Smooth muscle cell (in vitro differentiated cells): ENCODE results near the gene APLP1. TPM values are rescaled to one million over a fixed set of nuclear protein-coding genes. Genes with fewer than 3 reads are reported as not detected.

Experiments
- DNase-seq: peaks from one replicate; lab custom pipeline; 2025; ENCODE audit not compliant: unreplicated experiment; lab: John Stamatoyannopoulos, UW
- H2AFZ ChIP-seq: fragments of 200-600 bp; sonication (generic); 2 replicates; pipeline ENCODE4 v1.6.0; 2016; ENCODE audit warnings: antibody characterized with exemption, low read depth, mild to moderate bottlenecking
- H3F3A ChIP-seq: fragments of 200-600 bp; sonication (generic); 2 replicates; pipeline ENCODE4 v1.6.0; 2017; ENCODE audit warnings: antibody characterized with exemption, low read depth
- H3K27ac ChIP-seq: fragments of 200-600 bp; sonication (generic); 2 replicates; pipeline ENCODE4 v1.5.1; 2016; ENCODE audit warnings: low read depth, mild to moderate bottlenecking
- H3K27me3 ChIP-seq: fragments of 200-600 bp; sonication (generic); 2 replicates; pipeline ENCODE4 v1.6.1; 2016; ENCODE audit warnings: low read depth, mild to moderate bottlenecking
- H3K36me3 ChIP-seq: fragments of 200-600 bp; sonication (generic); 2 replicates; pipeline ENCODE4 v1.5.1; 2016; ENCODE audit warnings: low read depth
- H3K4me1 ChIP-seq: fragments of 200-600 bp; sonication (generic); 2 replicates; pipeline ENCODE4 v1.5.1; 2016; ENCODE audit warnings: low read depth
- H3K4me2 ChIP-seq: fragments of 200-600 bp; sonication (generic); 2 replicates; pipeline ENCODE4 v1.6.0; 2016; ENCODE audit warnings: mild to moderate bottlenecking
- H3K4me3 ChIP-seq: fragments of 200-600 bp; sonication (generic); 2 replicates; pipeline ENCODE4 v1.5.1; 2016; ENCODE audit warnings: mild to moderate bottlenecking
- H3K79me2 ChIP-seq: fragments of 200-600 bp; sonication (generic); 2 replicates; pipeline ENCODE4 v1.6.0; 2016; ENCODE audit warnings: low read depth, mild to moderate bottlenecking
- H3K9ac ChIP-seq: fragments of 200-600 bp; sonication (generic); 2 replicates; pipeline ENCODE4 v1.6.0; 2016; ENCODE audit warnings: low read depth
- H3K9me3 ChIP-seq: fragments of 200-600 bp; sonication (generic); replicated peaks from 2 replicates; pipeline ENCODE4 v1.5.1; 2016; ENCODE audit warnings: low read depth
- H4K20me1 ChIP-seq: fragments of 200-600 bp; sonication (generic); 2 replicates; pipeline ENCODE4 v1.6.0; 2016; ENCODE audit warnings: low read depth
- CTCF ChIP-seq: fragments of 200-600 bp; sonication (generic); IDR thresholded peaks from 2 replicates; pipeline ENCODE4 v1.5.1; 2017; ENCODE audit warnings: borderline replicate concordance, mild to moderate bottlenecking, antibody characterized with exemption; ENCODE audit not compliant: insufficient read depth, poor library complexity, severe bottlenecking
- WGBS: methylation state at CpG from one replicate; pipeline ENCODE4 v1.1.7; 2016; ENCODE audit warnings: low lambda C conversion rate; 5-methylcytosine and 5-hydroxymethylcytosine counted together
- polyA plus RNA-seq: library from polyadenylated mRNA; unstranded; fragments of >200 nt; fragmentation: Nextera tagmentation; extraction: Ambion mirVana; gene quantifications from 2 replicates; pipeline ENCODE4 v1.2.1, GENCODE V29; 2016
- total RNA-seq: library from RNA; depleted of rRNA; stranded (reverse); fragments of >200 nt; gene quantifications from 2 replicates; pipeline ENCODE4 v1.2.3, GENCODE V29; 2014

Gene APLP1
- total and polyA plus RNA-seq, 2 experiments from 2014 or later: 81.8 to 114 TPM

DNA sequence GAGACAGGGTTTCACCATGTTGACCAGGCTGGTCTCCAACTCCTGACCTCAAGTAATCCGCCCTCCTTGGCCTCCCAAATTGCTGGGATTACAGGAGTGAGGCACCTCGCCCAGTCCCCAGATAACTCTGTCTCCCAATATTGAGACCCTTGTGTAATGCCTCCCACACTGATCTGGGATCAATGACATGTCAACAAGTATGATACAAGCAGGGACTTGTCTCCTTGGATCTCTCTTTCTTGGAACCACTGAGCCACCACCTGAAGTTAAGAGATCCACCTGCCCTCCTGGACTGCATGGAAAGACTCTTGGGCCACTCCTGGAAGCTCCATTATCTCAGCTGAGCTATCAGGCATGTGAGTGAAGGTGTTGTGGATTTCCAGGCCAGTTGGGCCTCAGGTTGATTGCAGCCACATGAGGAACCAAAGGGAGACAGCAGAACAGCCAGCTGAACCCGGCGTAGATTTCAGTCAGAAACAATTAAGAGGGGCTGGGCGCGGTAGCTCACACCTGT lies 16.9 kb downstream of the APLP1 start:
- no peaks in the 10 kb centered on the region for H3K79me2 ChIP-seq
- no peak overlapping the region for H3K27ac ChIP-seq
- H3K36me3 ChIP-seq: no peaks in the 10 kb centered on the region
- no peak overlapping the region for H3K4me2 ChIP-seq
- H3K9me3 ChIP-seq: no peaks in the 10 kb centered on the region
- H3F3A ChIP-seq: no peaks in the 10 kb centered on the region
- 96% methylated on average over 6 of the region's 6 CpGs for WGBS
- H3K9ac ChIP-seq: no peak overlapping the region
- H4K20me1 ChIP-seq: no peaks in the 10 kb centered on the region
- H3K4me1 ChIP-seq: no peaks in the 10 kb centered on the region
- no peak for TF ChIP-seq CTCF
- H3K4me3 ChIP-seq: no peak overlapping the region
- no peak for DNase-seq
- H3K27me3 ChIP-seq: no peaks in the 10 kb centered on the region
- no peak overlapping the region for H2AFZ ChIP-seq

DNA sequence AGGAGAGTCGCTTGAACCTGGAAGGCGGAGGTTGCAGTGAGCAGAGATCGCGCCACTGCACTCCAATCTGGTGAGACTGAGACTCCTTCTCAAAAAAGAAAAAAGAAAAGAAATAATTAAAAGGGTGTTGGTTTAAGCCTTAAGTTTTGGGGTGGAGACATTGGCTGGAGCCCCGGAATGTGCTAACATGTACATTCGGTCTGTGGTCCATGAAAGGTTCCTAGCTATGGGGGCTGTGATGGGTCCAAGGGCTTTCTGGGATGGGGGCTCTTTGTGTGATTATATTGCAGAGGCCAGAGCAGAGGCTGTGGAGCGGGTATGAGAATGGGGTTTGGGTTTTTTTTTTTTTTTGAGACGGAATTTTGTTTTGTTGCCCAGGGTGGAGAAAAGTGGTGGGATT lies 17.5 kb downstream of the APLP1 start:
- Histone ChIP-seq H3F3A (no peaks in the 10 kb centered on the region), H3K79me2 (no peaks in the 10 kb centered on the region), H2AFZ (no peak overlapping the region), H3K9me3 (no peaks in the 10 kb centered on the region), H3K27me3 (no peaks in the 10 kb centered on the region), H3K36me3 (no peaks in the 10 kb centered on the region), H3K4me1 (no peaks in the 10 kb centered on the region), H3K4me3 (no peak overlapping the region), H3K4me2 (no peak overlapping the region), H4K20me1 (no peaks in the 10 kb centered on the region), H3K9ac (no peak overlapping the region), H3K27ac (no peak overlapping the region)
- no peak for TF ChIP-seq CTCF
- WGBS: 98% methylated on average over 7 of the region's 8 CpGs
- DNase-seq: no peak

DNA sequence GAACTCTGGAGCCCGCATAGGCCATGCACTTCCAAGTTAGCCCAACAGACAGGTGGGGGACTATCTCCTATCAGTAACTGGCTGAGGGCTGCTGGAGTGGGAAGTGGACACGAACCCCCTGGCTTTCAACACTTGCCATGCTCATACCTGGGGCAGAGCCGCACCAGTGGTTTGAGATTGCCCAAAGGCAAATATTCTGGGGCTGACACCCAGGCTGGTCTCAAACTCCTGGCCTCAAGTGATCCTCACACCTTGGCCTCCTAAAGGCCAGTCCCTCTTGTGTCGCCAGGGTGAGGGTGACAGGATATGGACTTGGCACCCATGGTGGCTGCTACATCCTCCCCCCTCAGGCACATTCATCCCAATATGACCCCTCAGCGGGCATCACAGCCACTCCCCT lies 18.8 kb downstream of the APLP1 start:
- Histone ChIP-seq H3K4me3 (no peak overlapping the region), H3K9me3 (no peaks in the 10 kb centered on the region), H3K9ac (no peak overlapping the region), H3K4me1 (no peaks in the 10 kb centered on the region), H3K27ac (no peak overlapping the region), H3K4me2 (no peak overlapping the region), H4K20me1 (no peaks in the 10 kb centered on the region), H3K36me3 (no peaks in the 10 kb centered on the region), H3K79me2 (no peaks in the 10 kb centered on the region), H3K27me3 (no peaks in the 10 kb centered on the region), H2AFZ (no peak overlapping the region), H3F3A (no peaks in the 10 kb centered on the region)
- 94% methylated on average over 5 of the region's 5 CpGs for WGBS
- TF ChIP-seq CTCF: no peak
- no peak for DNase-seq

DNA sequence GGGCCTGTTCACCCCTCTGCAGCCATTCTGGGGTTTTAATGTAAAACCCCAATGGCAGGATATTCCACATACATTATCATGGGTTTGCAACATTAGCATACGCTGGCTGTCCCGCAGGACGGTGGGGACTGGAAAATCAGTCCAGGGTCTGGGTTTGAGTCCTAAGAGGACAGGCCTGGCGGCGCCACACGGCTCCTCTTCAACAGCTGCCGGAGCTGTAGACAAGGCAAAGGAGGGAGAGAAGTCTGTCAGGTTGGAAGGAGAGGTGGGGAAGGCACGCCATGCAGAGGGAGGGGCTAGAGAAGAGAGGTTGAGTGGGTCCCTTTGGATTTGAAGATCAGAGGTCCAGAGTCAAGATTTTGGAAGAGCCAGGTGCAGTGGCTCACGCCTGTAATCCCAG lies 20.0 kb downstream of the APLP1 start:
- Histone ChIP-seq H3K36me3 (no peaks in the 10 kb centered on the region), H3K27ac (no peak overlapping the region), H3K4me2 (no peak overlapping the region), H3K9ac (no peak overlapping the region), H3K9me3 (no peaks in the 10 kb centered on the region), H3K4me3 (no peak overlapping the region), H3K4me1 (no peaks in the 10 kb centered on the region), H3F3A (no peaks in the 10 kb centered on the region), H3K27me3 (no peaks in the 10 kb centered on the region), H3K79me2 (no peaks in the 10 kb centered on the region), H4K20me1 (no peaks in the 10 kb centered on the region), H2AFZ (no peak overlapping the region)
- TF ChIP-seq CTCF: no peak
- DNase-seq: no peak
- WGBS: 97% methylated on average over 9 of the region's 9 CpGs
